Calu3 (cell line): ENCODE data around the gene SIRT1. TPM values are rescaled to one million over a fixed set of nuclear protein-coding genes. Genes with fewer than 3 reads are reported as not detected.
"Not testable (repeated sequence)": the region's sequence is repeated elsewhere in the genome, so short reads cannot be mapped to it uniquely, and the experiment has no call there.

Source experiments
- BruUV-seq: library from RNA; stranded (reverse); fragments of 400-500 nt; replicated peaks from 2 replicates; lab custom pipeline; 2021; lab: Mats Ljungman, UMichigan
- CTCF ChIA-PET: fragments of 300-600 bp; sonication (Branson Sonifier 250); formaldehyde crosslinking; loops from one replicate; lab custom pipeline; 2022; ENCODE audit warnings: antibody characterized with exemption; lab: Charles Lee
- DNase-seq: peaks from one replicate; pipeline ENCODE4 v3.0.0; 2022
- H3K27ac Mint-ChIP-seq: one replicate; pipeline ENCODE4 v1.8.0; 2022; ENCODE audit warnings: mixed read lengths; ENCODE audit not compliant: unreplicated experiment
- H3K27me3 Mint-ChIP-seq: one replicate; pipeline ENCODE4 v1.8.0; 2022; ENCODE audit warnings: mixed read lengths; ENCODE audit not compliant: unreplicated experiment
- H3K36me3 Mint-ChIP-seq: one replicate; pipeline ENCODE4 v1.8.0; 2022; ENCODE audit warnings: mild to moderate bottlenecking, moderate library complexity, mixed read lengths; ENCODE audit not compliant: insufficient read depth, unreplicated experiment
- H3K4me1 Mint-ChIP-seq: one replicate; pipeline ENCODE4 v1.8.0; 2022; ENCODE audit warnings: mild to moderate bottlenecking, low read depth, mixed read lengths; ENCODE audit not compliant: unreplicated experiment
- H3K4me3 Mint-ChIP-seq: one replicate; pipeline ENCODE4 v1.8.0; 2022; ENCODE audit warnings: mild to moderate bottlenecking, low read depth, moderate library complexity, mixed read lengths; ENCODE audit not compliant: unreplicated experiment
- H3K9me3 Mint-ChIP-seq: one replicate; pipeline ENCODE4 v1.8.0; 2022; ENCODE audit warnings: low read depth, mixed read lengths; ENCODE audit not compliant: unreplicated experiment
- CTCF ChIP-seq: fragments of 200-600 bp; IDR thresholded peaks from one replicate; pipeline ENCODE4 v1.8.0; 2022; ENCODE audit warnings: antibody characterized with exemption; ENCODE audit not compliant: unreplicated experiment
- intact Hi-C: fragments of 100-400 bp; cut with micrococcal nuclease; formaldehyde crosslinking; loops from one replicate; pipeline ENCODE4 v1.10.0; 2022; ENCODE audit not compliant: unreplicated experiment
- total RNA-seq: library from RNA; stranded (reverse); gene quantifications from 2 replicates; pipeline ENCODE4 v1.2.3, GENCODE V29; 2022

The SIRT1 gene
- total RNA-seq, 1 experiment from 2014 or later: 26.1 TPM

- H3K27me3 Mint-ChIP-seq: no peaks in the 10 kb centered on the region
- H3K4me1 Mint-ChIP-seq: peaks cover 13% of the 10 kb centered on the region
- H3K4me3 Mint-ChIP-seq: no peak within 1 kb of the TSS
- no peak within 1 kb of the TSS for H3K27ac Mint-ChIP-seq
- no peaks in the 10 kb centered on the region for H3K9me3 Mint-ChIP-seq
- BruUV-seq: no TSS peak
- CTCF ChIA-PET: interaction anchor here (0.6 to 1.1 kb wide), 4 partner anchors 17 to 74 kb away, joined by 3 to 6 read pairs (median 4); no protein-coding TSS in a partner anchor
- no peak for DNase-seq
- H3K36me3 Mint-ChIP-seq: no peaks in the 10 kb centered on the region
- intact Hi-C loops: no loop called here
- TF ChIP-seq CTCF: no peak
Measured at GRCh38 chr10:67837541-67838314, 46.7 kb upstream of the SIRT1 start, which contains the start of gene DNAJC12. TSS of gene DNAJC12 (minus strand) at chr10:67838188. CDS start at chr10:67838011, 177 bp downstream.

GRCh38 chr10:67839511-67839910 is 44.9 kb upstream of the SIRT1 start:
- CTCF ChIA-PET, BruUV-seq, H3K36me3 Mint-ChIP-seq, H3K27ac Mint-ChIP-seq, intact Hi-C loops, H3K9me3 Mint-ChIP-seq, H3K27me3 Mint-ChIP-seq, H3K4me3 Mint-ChIP-seq, DNase-seq: not testable (repeated sequence)
- H3K4me1 Mint-ChIP-seq: peaks cover 13% of the 10 kb centered on the region

DNA sequence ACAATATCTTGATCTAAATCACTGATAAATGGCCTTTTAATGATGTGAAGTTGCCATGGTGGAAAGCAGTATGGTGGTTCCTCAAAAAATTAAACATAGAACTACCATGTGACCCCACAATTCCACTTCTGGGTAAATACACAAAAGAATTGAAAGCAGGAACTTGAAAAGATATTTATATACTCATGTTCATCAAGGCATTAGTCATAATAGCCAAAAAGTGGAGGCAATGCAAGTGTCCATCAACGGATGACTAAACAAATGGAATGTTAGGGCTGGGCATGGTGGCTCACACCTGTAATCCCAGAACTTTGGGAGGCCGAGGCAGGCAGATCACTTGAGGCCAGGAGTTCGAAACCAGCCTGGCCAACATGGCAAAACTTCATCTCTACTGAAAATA is 44.5 kb upstream of the SIRT1 start:
- BruUV-seq: no TSS peak
- intact Hi-C loops: no loop called here
- no peaks in the 10 kb centered on the region for H3K9me3 Mint-ChIP-seq
- DNase-seq: no peak
- H3K27me3 Mint-ChIP-seq: no peaks in the 10 kb centered on the region
- TF ChIP-seq CTCF: no peak
- H3K4me3 Mint-ChIP-seq: no peak overlapping the region
- no peak overlapping the region for H3K27ac Mint-ChIP-seq
- CTCF ChIA-PET: no interaction called here
- H3K4me1 Mint-ChIP-seq: peaks cover 13% of the 10 kb centered on the region
- H3K36me3 Mint-ChIP-seq: no peaks in the 10 kb centered on the region

DNA sequence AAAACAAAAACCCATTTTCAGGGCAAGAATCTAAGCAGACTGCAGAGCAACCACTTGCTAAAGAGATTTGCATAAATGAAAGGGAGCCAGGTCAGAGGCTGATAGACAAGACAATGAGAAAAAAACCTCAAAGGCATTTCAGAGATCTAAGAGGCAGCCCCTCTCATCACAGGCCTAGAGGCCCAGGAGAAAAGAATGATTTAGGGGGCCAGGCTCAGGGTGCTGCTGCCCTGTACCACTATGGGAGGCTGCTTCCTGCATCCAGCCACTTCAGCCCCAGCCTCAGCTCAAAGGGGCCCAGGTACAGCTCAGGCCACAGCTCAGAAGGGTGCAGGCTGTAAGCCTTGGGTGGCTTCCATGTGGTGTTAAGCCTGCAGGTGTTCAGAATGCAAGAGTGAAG is 42.7 kb upstream of the SIRT1 start:
- TF ChIP-seq CTCF: no peak
- no TSS peak for BruUV-seq
- no peak for DNase-seq
- intact Hi-C loops: no loop called here
- peaks cover 6% of the 10 kb centered on the region for H3K4me1 Mint-ChIP-seq
- no peak overlapping the region for H3K4me3 Mint-ChIP-seq
- CTCF ChIA-PET: no interaction called here
- no peaks in the 10 kb centered on the region for H3K36me3 Mint-ChIP-seq
- no peaks in the 10 kb centered on the region for H3K9me3 Mint-ChIP-seq
- no peaks in the 10 kb centered on the region for H3K27me3 Mint-ChIP-seq
- H3K27ac Mint-ChIP-seq: no peak overlapping the region

GRCh38 chr10:67843284-67843683 is 41.2 kb upstream of the SIRT1 start:
- no peak overlapping the region for H3K27ac Mint-ChIP-seq
- H3K9me3 Mint-ChIP-seq: no peaks in the 10 kb centered on the region
- BruUV-seq: no TSS peak

More at GRCh38 chr10:67843284-67843683, 41.2 kb upstream of the SIRT1 start:
- Mint-ChIP-seq H3K36me3 (no peaks in the 10 kb centered on the region), H3K4me1 (no peaks in the 10 kb centered on the region), H3K4me3 (no peak overlapping the region), H3K27me3 (no peaks in the 10 kb centered on the region)
- DNase-seq: no peak
- intact Hi-C loops: no loop called here
- no peak for TF ChIP-seq CTCF
- CTCF ChIA-PET: no interaction called here
